PC-3 (cell line): ENCODE data around the gene TOM1L2. TPM values are rescaled to one million over a fixed set of nuclear protein-coding genes. Genes with fewer than 3 reads are reported as not detected.
A peak's percentile ranks its signal among the peaks of the same experiment; 100 is the strongest.

ENCODE experiments used
- ATAC-seq: fragments of 200-7000 bp; cut with Tn5 transposase; 2 replicates; pipeline ENCODE4 v1.9.1; 2020; ENCODE audit warnings: mild to moderate bottlenecking, moderate library complexity
- BruUV-seq: library from RNA; stranded (reverse); fragments of 400-500 nt; replicated peaks from 2 replicates; lab custom pipeline; 2021; lab: Mats Ljungman, UMichigan
- CTCF ChIA-PET: fragments of 300-600 bp; sonication (Branson Sonifier 250); formaldehyde crosslinking; loops from one replicate; lab custom pipeline; 2022; ENCODE audit warnings: antibody characterized with exemption; lab: Charles Lee
- POLR2A ChIA-PET: fragments of 300-600 bp; sonication (Branson Sonifier 250); formaldehyde crosslinking; loops from one replicate; lab custom pipeline; 2022; ENCODE audit warnings: antibody characterized with exemption; ENCODE audit not compliant: unreplicated experiment; lab: Charles Lee
- DNase-seq: peaks from one replicate; pipeline ENCODE4 v3.0.0-alpha.2; 2015
- H2AFZ ChIP-seq: fragments of 300-600 bp; sonication (generic); 2 replicates; pipeline ENCODE4 v1.6.0; 2016; ENCODE audit warnings: antibody characterized with exemption, low read length
- H3F3A ChIP-seq: fragments of 300-600 bp; sonication (generic); one replicate; pipeline ENCODE4 v1.6.0; 2017; ENCODE audit warnings: antibody characterized with exemption, low read length, control low read depth, mild to moderate bottlenecking; ENCODE audit not compliant: unreplicated experiment
- H3K27ac ChIP-seq: fragments of 300-600 bp; sonication (generic); 2 replicates; pipeline ENCODE4 v1.5.1; 2016; ENCODE audit warnings: mild to moderate bottlenecking, low read length
- H3K27me3 ChIP-seq: fragments of 300-600 bp; sonication (generic); 2 replicates; pipeline ENCODE4 v1.6.1; 2016; ENCODE audit warnings: low read length, mixed read lengths
- H3K36me3 ChIP-seq: fragments of 300-600 bp; sonication (generic); 2 replicates; pipeline ENCODE4 v1.6.1; 2016; ENCODE audit warnings: low read depth, mixed run types, low read length, mixed read lengths
- H3K4me1 ChIP-seq: fragments of 300-600 bp; sonication (generic); 2 replicates; pipeline ENCODE4 v1.5.1; 2016; ENCODE audit warnings: low read length; ENCODE audit not compliant: insufficient read depth
- H3K4me2 ChIP-seq: fragments of 300-600 bp; sonication (generic); 2 replicates; pipeline ENCODE4 v1.6.0; 2016; ENCODE audit warnings: low read length
- H3K4me3 ChIP-seq: fragments of 300-600 bp; sonication (generic); 2 replicates; pipeline ENCODE4 v1.5.1; 2016; ENCODE audit warnings: mild to moderate bottlenecking, low read length, mixed read lengths
- H3K79me2 ChIP-seq: fragments of 300-600 bp; sonication (generic); 2 replicates; pipeline ENCODE4 v1.6.1; 2017; ENCODE audit warnings: low read length, mixed read lengths
- H3K9ac ChIP-seq: fragments of 300-600 bp; sonication (generic); 2 replicates; pipeline ENCODE4 v1.6.0; 2016; ENCODE audit warnings: mild to moderate bottlenecking, low read length
- H3K9me2 ChIP-seq: fragments of 300-600 bp; sonication (generic); replicated peaks from 2 replicates; pipeline ENCODE4 v1.6.1; 2016; ENCODE audit warnings: mixed run types, low read length, mixed read lengths
- H3K9me3 ChIP-seq: fragments of 300-600 bp; sonication (generic); 2 replicates; pipeline ENCODE4 v1.6.1; 2016; ENCODE audit warnings: low read length, mixed read lengths
- H4K20me1 ChIP-seq: fragments of 300-600 bp; sonication (generic); 2 replicates; pipeline ENCODE4 v1.6.1; 2016; ENCODE audit warnings: low read length, mixed read lengths
- EZH2 ChIP-seq: fragments of 300-600 bp; sonication (generic); IDR thresholded peaks from one replicate; pipeline ENCODE4 v1.6.1; 2017; ENCODE audit warnings: antibody characterized with exemption, mild to moderate bottlenecking, low read length; ENCODE audit not compliant: unreplicated experiment
- EZH2phosphoT487 ChIP-seq: fragments of 300-600 bp; sonication (generic); IDR thresholded peaks from 2 replicates; pipeline ENCODE4 v1.6.1; 2018; ENCODE audit warnings: mild to moderate bottlenecking, antibody characterized with exemption, low read length, borderline replicate concordance
- intact Hi-C: fragments of 100-400 bp; cut with micrococcal nuclease; formaldehyde crosslinking; loops from 2 replicates; pipeline ENCODE4 v1.9.0; 2023
- total RNA-seq: library from RNA; depleted of rRNA; stranded (reverse); fragments of >200 nt; gene quantifications from 2 replicates; pipeline ENCODE4 v1.2.3, GENCODE V29; 2014
- TF ChIP-seq, protein P1 (sequence below): fragments of 300-600 bp; sonication (generic); conservative IDR thresholded peaks from 2 replicates; pipeline ENCODE4 v1.5.1; 2017; ENCODE audit warnings: antibody characterized with exemption, low read depth, mild to moderate bottlenecking, low read length

TOM1L2 gene
- total RNA-seq, 1 experiment from 2014 or later: 53.3 TPM

DNA sequence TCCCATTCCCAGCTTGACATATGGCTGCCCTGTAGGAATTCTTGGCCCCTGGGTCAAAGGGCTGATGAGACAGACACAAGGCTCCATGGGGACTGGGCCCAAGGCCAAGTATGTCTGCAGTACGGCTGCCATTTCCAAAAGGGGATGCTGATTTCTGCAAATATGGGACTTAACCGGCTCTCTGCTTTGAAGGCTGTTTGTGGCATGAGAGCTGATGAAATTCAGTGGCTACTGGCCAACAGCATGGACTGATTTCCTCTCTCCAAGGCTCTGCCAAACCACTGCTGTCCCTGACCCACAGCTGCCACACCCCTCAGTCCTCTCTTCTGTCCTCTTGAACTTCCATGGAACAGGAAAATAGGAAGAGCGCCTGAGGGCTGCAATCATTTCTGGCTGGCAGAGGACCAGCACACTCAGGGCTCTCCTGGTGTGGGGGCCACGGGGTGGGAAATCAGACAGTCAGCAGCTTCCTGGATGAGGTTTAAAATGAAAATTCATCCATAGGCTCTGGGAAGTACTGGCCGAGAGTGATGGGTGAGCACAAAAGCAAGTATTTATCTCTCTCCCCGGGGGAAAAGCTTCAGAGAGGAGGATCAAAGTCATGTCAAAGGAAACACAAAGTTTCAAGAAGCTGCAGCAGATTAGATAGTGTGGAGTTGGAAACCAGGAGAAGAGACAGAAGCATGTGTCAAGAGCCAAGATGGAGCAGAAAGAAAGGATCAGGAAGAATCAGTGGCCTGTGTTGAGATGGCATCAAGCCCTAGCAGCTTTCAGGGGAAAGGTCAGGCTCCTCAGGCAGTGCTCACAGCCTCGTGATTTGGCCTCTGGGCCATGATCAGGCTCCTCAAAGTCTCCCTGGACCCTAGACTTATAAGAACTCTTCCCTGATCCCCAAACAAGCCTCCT is 71.3 kb downstream of the TOM1L2 start:
- no peaks in the 10 kb centered on the region for H3K27me3 ChIP-seq
- H2AFZ ChIP-seq: 0 out of 2 replicates have a peak overlapping the region, but pooled peaks have one; percentile 1
- no peaks in the 10 kb centered on the region for H3K9me3 ChIP-seq
- H3K9me2 ChIP-seq: no peaks in the 10 kb centered on the region
- peaks cover 27% of the 10 kb centered on the region for H3K4me1 ChIP-seq
- peaks cover 12% of the 10 kb centered on the region; the same call in 1 of the 2 replicates for H3K36me3 ChIP-seq
- ATAC-seq: peak; percentile 92
- H3K9ac ChIP-seq: no peak overlapping the region; the same call in 1 of the 2 replicates
- H4K20me1 ChIP-seq: no peaks in the 10 kb centered on the region
- BruUV-seq: no TSS peak
- H3K27ac ChIP-seq: peak overlapping the region; percentile 59
- ChIA-PET CTCF (interaction anchor here (1.0 to 1.6 kb wide), 2 partner anchors 18 to 20 kb away, joined by 3 to 9 read pairs; no protein-coding TSS in a partner anchor), POLR2A (interaction anchor here (0.6 to 0.8 kb wide), 2 partner anchors 57 to 71 kb away, joined by 3 to 4 read pairs; partner anchors contain the start of genes DRC3 and TOM1L2)
- intact Hi-C loops: no loop called here
- TF ChIP-seq, protein P1, sequence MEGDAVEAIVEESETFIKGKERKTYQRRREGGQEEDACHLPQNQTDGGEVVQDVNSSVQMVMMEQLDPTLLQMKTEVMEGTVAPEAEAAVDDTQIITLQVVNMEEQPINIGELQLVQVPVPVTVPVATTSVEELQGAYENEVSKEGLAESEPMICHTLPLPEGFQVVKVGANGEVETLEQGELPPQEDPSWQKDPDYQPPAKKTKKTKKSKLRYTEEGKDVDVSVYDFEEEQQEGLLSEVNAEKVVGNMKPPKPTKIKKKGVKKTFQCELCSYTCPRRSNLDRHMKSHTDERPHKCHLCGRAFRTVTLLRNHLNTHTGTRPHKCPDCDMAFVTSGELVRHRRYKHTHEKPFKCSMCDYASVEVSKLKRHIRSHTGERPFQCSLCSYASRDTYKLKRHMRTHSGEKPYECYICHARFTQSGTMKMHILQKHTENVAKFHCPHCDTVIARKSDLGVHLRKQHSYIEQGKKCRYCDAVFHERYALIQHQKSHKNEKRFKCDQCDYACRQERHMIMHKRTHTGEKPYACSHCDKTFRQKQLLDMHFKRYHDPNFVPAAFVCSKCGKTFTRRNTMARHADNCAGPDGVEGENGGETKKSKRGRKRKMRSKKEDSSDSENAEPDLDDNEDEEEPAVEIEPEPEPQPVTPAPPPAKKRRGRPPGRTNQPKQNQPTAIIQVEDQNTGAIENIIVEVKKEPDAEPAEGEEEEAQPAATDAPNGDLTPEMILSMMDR: no peak
- TF ChIP-seq EZH2phosphoT487 (no peak), EZH2 (no peak)
- H3K4me2 ChIP-seq: peak overlapping the region; percentile 35
- no peaks in the 10 kb centered on the region for H3K79me2 ChIP-seq
- no peaks in the 10 kb centered on the region for H3F3A ChIP-seq
- DNase-seq: peak; percentile 97
- no peak overlapping the region for H3K4me3 ChIP-seq

DNA sequence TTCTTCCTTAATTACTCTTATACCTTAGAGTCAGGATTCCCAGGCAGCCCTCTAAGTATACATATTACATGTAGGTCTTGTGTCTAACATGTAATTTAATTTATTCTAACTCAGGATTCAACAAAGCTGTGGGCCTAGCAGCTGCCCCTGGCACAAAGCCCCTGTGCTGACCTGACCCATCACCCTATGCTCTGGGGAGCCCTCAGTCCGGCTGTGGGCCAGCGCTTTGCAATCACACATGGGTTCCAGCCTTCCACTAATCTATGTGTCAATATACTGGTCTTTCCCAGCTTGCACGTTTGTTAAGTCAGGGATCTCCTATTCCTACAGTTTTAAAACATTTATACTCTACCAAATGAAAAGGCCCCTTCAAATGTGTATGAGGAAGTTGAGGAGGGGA is 72.7 kb downstream of the TOM1L2 start:
- ATAC-seq (no peak), DNase-seq (no peak)
- BruUV-seq: no TSS peak
- Histone ChIP-seq H2AFZ (no peak overlapping the region), H3K4me2 (no peak overlapping the region), H3K27ac (no peak overlapping the region), H3K4me3 (no peak overlapping the region), H3K9me2 (no peaks in the 10 kb centered on the region), H3K4me1 (peaks cover 27% of the 10 kb centered on the region), H3F3A (no peaks in the 10 kb centered on the region), H3K36me3 (peaks cover 12% of the 10 kb centered on the region; the same call in 1 of the 2 replicates), H3K9me3 (no peaks in the 10 kb centered on the region), H4K20me1 (no peaks in the 10 kb centered on the region), H3K9ac (no peak overlapping the region), H3K27me3 (no peaks in the 10 kb centered on the region), H3K79me2 (no peaks in the 10 kb centered on the region)
- intact Hi-C loops: no loop called here
- POLR2A ChIA-PET: no interaction called here
- CTCF ChIA-PET: no interaction called here
- TF ChIP-seq EZH2phosphoT487 (no peak), EZH2 (no peak)
- TF ChIP-seq, protein P1: no peak
